Neural cell (in vitro differentiated cells): ENCODE measurements around the gene USP48. TPM values are rescaled to one million over a fixed set of nuclear protein-coding genes. Genes with fewer than 3 reads are reported as not detected.

Experiments used
- H2AFZ ChIP-seq: fragments of 200-600, 300-800 bp; sonication (generic), shearing (Covaris generic); 2 replicates; pipeline ENCODE4 v1.6.0; 2014; ENCODE audit warnings: low read depth, mild to moderate bottlenecking, antibody characterized with exemption, low read length, moderate library complexity
- H3F3A ChIP-seq: fragments of 200-600 bp; shearing (Covaris generic); 2 replicates; pipeline ENCODE4 v1.6.1; 2016; ENCODE audit warnings: mild to moderate bottlenecking, moderate library complexity, mixed read lengths, antibody characterized with exemption, low read length; ENCODE audit not compliant: insufficient read depth, poor library complexity, severe bottlenecking
- H3K27ac ChIP-seq: fragments of 200-600, 300-800 bp; sonication (generic), shearing (Covaris generic); 2 replicates; pipeline ENCODE4 v1.5.1; 2014; ENCODE audit warnings: mild to moderate bottlenecking, low read length, moderate library complexity
- H3K27me3 ChIP-seq: fragments of 300-800, 200-600 bp; sonication (generic), shearing (Covaris generic); 2 replicates; pipeline ENCODE4 v1.6.0; 2014; ENCODE audit warnings: mild to moderate bottlenecking, low read depth, low read length, moderate library complexity; ENCODE audit not compliant: insufficient read depth
- H3K36me3 ChIP-seq: fragments of 300-800, 200-600 bp; sonication (generic), shearing (Covaris generic); 2 replicates; pipeline ENCODE4 v1.5.1; 2014; ENCODE audit warnings: mild to moderate bottlenecking, antibody characterized with exemption, low read length, moderate library complexity; ENCODE audit not compliant: insufficient read depth
- H3K4me2 ChIP-seq: fragments of 300-800, 200-600 bp; sonication (generic), shearing (Covaris generic); 2 replicates; pipeline ENCODE4 v1.6.0; 2014; ENCODE audit warnings: mild to moderate bottlenecking, low read length
- H3K4me3 ChIP-seq: fragments of 300-800, 200-600 bp; sonication (generic), shearing (Covaris generic); 2 replicates; pipeline ENCODE4 v1.5.1; 2014; ENCODE audit warnings: mild to moderate bottlenecking, low read length, moderate library complexity
- H3K79me2 ChIP-seq: fragments of 200-600 bp; shearing (Covaris generic); replicated peaks from 2 replicates; pipeline ENCODE4 v1.6.0; 2014; ENCODE audit warnings: mild to moderate bottlenecking, low read length, moderate library complexity; ENCODE audit not compliant: insufficient read depth
- H3K9ac ChIP-seq: fragments of 300-800, 200-600 bp; sonication (generic), shearing (Covaris generic); 2 replicates; pipeline ENCODE4 v1.6.1; 2016; ENCODE audit warnings: mild to moderate bottlenecking, low read length, mixed read lengths
- H3K9me2 ChIP-seq: fragments of 200-600 bp; shearing (Covaris generic); 2 replicates; pipeline ENCODE4 v1.6.1; 2016; ENCODE audit warnings: mild to moderate bottlenecking, low read length, mixed read lengths; ENCODE audit not compliant: insufficient read depth
- H3K9me3 ChIP-seq: fragments of 200-600, 300-800 bp; sonication (generic), shearing (Covaris generic); 2 replicates; pipeline ENCODE4 v1.6.1; 2016; ENCODE audit warnings: mild to moderate bottlenecking, mixed run types, low read length, moderate library complexity, mixed read lengths
- H4K20me1 ChIP-seq: fragments of 200-600 bp; shearing (Covaris generic); 2 replicates; pipeline ENCODE4 v1.6.1; 2016; ENCODE audit warnings: mild to moderate bottlenecking, mixed run types; ENCODE audit not compliant: insufficient read depth
- EP300 ChIP-seq: fragments of 450-650 bp; conservative IDR thresholded peaks from 2 replicates; pipeline ENCODE4 v1.6.1; 2014; ENCODE audit warnings: antibody characterized with exemption, mild to moderate bottlenecking, moderate library complexity; ENCODE audit not compliant: poor library complexity, severe bottlenecking
- EZH2 ChIP-seq: fragments of 200-600, 300-800 bp; shearing (Covaris generic), sonication (generic); IDR thresholded peaks from 2 replicates; pipeline ENCODE4 v1.6.1; 2014; ENCODE audit warnings: antibody characterized with exemption, low read length, borderline replicate concordance, mild to moderate bottlenecking; ENCODE audit not compliant: insufficient read depth, poor library complexity, severe bottlenecking
- MXI1 ChIP-seq: fragments of 450-650 bp; conservative IDR thresholded peaks from 2 replicates; pipeline ENCODE4 v1.6.1; 2014; ENCODE audit warnings: antibody characterized with exemption, mild to moderate bottlenecking; ENCODE audit not compliant: poor library complexity, severe bottlenecking
- POLR2AphosphoS5 ChIP-seq: IDR thresholded peaks from 2 replicates; pipeline ENCODE4 v1.6.1; 2012
- RAD21 ChIP-seq: fragments of 450-650 bp; conservative IDR thresholded peaks from 2 replicates; pipeline ENCODE4 v1.6.1; 2014; ENCODE audit warnings: antibody characterized with exemption, mild to moderate bottlenecking, moderate library complexity
- SMC3 ChIP-seq: fragments of 450-650 bp; conservative IDR thresholded peaks from 2 replicates; pipeline ENCODE4 v1.6.1; 2014; ENCODE audit warnings: antibody characterized with exemption, mild to moderate bottlenecking, moderate library complexity; ENCODE audit not compliant: poor library complexity
- TAF1 ChIP-seq: IDR thresholded peaks from 2 replicates; pipeline ENCODE4 v1.6.1; 2012; ENCODE audit warnings: low read depth
- polyA plus RNA-seq: library from polyadenylated mRNA; depleted of rRNA; stranded (reverse); fragments of >200 nt; gene quantifications from 2 replicates; pipeline ENCODE4 v1.2.3, GENCODE V29; 2014
- TF ChIP-seq, protein P1 (sequence below): IDR thresholded peaks from 2 replicates; pipeline ENCODE4 v1.6.1; 2012; ENCODE audit warnings: borderline replicate concordance
- TF ChIP-seq, protein P2 (sequence below): fragments of 450-650 bp; IDR thresholded peaks from 2 replicates; pipeline ENCODE4 v1.5.1; 2014; ENCODE audit warnings: antibody characterized with exemption, mild to moderate bottlenecking, moderate library complexity; ENCODE audit not compliant: poor library complexity, severe bottlenecking

USP48 gene
- polyA plus RNA-seq, 1 donor from 2014 or later = 67.2 TPM

DNA sequence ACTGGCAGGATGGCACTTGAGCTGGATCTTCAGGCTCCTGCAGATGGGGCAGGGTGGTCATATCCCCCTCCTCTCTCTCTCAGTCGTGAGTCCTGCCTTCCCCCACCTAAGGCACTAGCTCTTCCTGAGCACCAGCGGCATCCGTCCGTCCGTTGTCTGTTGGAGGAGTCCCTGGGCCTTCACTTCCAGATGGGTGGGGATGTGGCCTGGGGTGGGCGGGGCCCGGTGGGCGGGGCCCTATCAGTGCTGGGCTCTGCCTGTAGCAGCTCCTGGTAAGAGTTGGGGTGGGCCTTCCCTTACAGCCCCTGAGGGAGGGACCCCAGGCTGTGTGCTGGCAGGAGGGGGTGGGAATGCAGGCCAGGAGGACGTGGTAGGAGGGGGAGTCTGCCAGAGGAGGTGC, 39.4 kb upstream of the USP48 start:
- no peak overlapping the region for H3K27ac ChIP-seq
- H3K9me3 ChIP-seq = no peaks in the 10 kb centered on the region
- H3K4me3 ChIP-seq = no peak overlapping the region
- H3K4me2 ChIP-seq = no peak overlapping the region
- H3K9ac ChIP-seq = no peak overlapping the region
- H3K27me3 ChIP-seq = no peaks in the 10 kb centered on the region
- H3K79me2 ChIP-seq = no peaks in the 10 kb centered on the region
- H3F3A ChIP-seq = no peaks in the 10 kb centered on the region
- TF ChIP-seq EP300 (no peak), TAF1 (no peak), POLR2AphosphoS5 (no peak), EZH2 (no peak), MXI1 (no peak), RAD21 (no peak), SMC3 (no peak)
- TF ChIP-seq, protein P1, sequence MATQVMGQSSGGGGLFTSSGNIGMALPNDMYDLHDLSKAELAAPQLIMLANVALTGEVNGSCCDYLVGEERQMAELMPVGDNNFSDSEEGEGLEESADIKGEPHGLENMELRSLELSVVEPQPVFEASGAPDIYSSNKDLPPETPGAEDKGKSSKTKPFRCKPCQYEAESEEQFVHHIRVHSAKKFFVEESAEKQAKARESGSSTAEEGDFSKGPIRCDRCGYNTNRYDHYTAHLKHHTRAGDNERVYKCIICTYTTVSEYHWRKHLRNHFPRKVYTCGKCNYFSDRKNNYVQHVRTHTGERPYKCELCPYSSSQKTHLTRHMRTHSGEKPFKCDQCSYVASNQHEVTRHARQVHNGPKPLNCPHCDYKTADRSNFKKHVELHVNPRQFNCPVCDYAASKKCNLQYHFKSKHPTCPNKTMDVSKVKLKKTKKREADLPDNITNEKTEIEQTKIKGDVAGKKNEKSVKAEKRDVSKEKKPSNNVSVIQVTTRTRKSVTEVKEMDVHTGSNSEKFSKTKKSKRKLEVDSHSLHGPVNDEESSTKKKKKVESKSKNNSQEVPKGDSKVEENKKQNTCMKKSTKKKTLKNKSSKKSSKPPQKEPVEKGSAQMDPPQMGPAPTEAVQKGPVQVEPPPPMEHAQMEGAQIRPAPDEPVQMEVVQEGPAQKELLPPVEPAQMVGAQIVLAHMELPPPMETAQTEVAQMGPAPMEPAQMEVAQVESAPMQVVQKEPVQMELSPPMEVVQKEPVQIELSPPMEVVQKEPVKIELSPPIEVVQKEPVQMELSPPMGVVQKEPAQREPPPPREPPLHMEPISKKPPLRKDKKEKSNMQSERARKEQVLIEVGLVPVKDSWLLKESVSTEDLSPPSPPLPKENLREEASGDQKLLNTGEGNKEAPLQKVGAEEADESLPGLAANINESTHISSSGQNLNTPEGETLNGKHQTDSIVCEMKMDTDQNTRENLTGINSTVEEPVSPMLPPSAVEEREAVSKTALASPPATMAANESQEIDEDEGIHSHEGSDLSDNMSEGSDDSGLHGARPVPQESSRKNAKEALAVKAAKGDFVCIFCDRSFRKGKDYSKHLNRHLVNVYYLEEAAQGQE = no peak
- TF ChIP-seq, protein P2, sequence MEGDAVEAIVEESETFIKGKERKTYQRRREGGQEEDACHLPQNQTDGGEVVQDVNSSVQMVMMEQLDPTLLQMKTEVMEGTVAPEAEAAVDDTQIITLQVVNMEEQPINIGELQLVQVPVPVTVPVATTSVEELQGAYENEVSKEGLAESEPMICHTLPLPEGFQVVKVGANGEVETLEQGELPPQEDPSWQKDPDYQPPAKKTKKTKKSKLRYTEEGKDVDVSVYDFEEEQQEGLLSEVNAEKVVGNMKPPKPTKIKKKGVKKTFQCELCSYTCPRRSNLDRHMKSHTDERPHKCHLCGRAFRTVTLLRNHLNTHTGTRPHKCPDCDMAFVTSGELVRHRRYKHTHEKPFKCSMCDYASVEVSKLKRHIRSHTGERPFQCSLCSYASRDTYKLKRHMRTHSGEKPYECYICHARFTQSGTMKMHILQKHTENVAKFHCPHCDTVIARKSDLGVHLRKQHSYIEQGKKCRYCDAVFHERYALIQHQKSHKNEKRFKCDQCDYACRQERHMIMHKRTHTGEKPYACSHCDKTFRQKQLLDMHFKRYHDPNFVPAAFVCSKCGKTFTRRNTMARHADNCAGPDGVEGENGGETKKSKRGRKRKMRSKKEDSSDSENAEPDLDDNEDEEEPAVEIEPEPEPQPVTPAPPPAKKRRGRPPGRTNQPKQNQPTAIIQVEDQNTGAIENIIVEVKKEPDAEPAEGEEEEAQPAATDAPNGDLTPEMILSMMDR = no peak
- H2AFZ ChIP-seq = no peak overlapping the region
- no peaks in the 10 kb centered on the region for H4K20me1 ChIP-seq
- no peaks in the 10 kb centered on the region for H3K36me3 ChIP-seq
- no peaks in the 10 kb centered on the region for H3K9me2 ChIP-seq

DNA sequence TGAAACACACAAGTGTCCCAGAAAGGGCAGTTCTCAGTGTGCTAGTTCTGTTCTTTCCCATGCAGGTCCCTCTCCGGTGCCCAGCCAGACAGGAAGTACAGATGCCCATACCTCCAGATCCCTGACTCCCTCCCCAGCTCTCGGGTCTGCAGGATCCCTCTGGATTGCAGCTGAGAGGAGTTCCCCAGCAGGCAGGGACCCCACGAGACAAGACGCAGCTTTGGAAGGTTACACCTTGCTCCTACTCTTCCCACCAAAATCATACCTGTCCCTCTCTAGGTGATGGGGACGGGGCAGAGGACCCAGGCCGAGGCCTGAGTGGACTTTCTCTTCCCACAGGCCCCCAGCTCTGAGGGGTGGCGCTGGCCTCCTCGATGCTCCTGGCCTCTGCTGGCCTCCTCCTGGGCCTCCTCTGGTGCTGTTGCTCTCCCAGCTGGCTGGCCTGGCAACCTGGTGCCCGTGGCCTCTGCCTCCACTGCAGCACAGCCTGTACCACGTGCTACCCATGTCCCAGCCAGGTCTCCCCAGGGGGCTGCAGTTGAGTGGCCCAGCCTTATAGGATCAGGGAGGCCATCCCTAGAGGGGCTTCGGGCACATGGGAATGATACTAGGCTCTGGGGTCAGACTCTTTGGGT, 38.6 kb upstream of the USP48 start:
- Histone ChIP-seq H3K4me3 (no peak overlapping the region), H3K36me3 (no peaks in the 10 kb centered on the region), H3K27ac (no peak overlapping the region), H3K9ac (no peak overlapping the region), H3K9me2 (no peaks in the 10 kb centered on the region), H3K27me3 (no peaks in the 10 kb centered on the region), H3K4me2 (no peak overlapping the region), H3K9me3 (no peaks in the 10 kb centered on the region), H2AFZ (no peak overlapping the region), H4K20me1 (no peaks in the 10 kb centered on the region), H3K79me2 (no peaks in the 10 kb centered on the region), H3F3A (no peaks in the 10 kb centered on the region)
- TF ChIP-seq EZH2 = no peak
- TF ChIP-seq, protein P1 = no peak
- TF ChIP-seq, protein P2 = no peak
- no peak for TF ChIP-seq RAD21
- no peak for TF ChIP-seq MXI1
- TF ChIP-seq SMC3 = no peak
- TF ChIP-seq POLR2AphosphoS5 = no peak
- no peak for TF ChIP-seq TAF1
- no peak for TF ChIP-seq EP300
